ENCODE results near the gene DNAJC17. TPM values are rescaled to one million over a fixed set of nuclear protein-coding genes. Genes with fewer than 3 reads are reported as not detected.

DNAJC17 gene
- total and polyA plus RNA-seq, 2 donors (not counting 1 experiment from before 2014, with no cell fraction given): 30.5 to 46.1 TPM

GRCh38 chr15:40830884-40831283 is 23.6 kb upstream of the DNAJC17 start:
- no peaks in the 10 kb centered on the region for H3K4me1 Mint-ChIP-seq
- Histone ChIP-seq H3K9me3 (ENCODE audit: control extremely low read depth in 1 of 3, control insufficient read depth in 2 of 3, insufficient read depth in 1 of 3, low read length in 2 of 3) (peaks cover 0 to 3% (median 0%) of the 10 kb centered on the region in 3 donors), H3K36me3 (replicated peaks in 1 of 2; ENCODE audit: control extremely low read depth in 1 of 2, control insufficient read depth in 1 of 2, extremely low read depth in 1 of 2, insufficient read depth in 2 of 2, low read length in 1 of 2) (no peaks in the 10 kb centered on the region), H3K27ac (ENCODE audit: low read length in 2 of 2) (no peak overlapping the region), H3K4me2 (replicated peaks; ENCODE audit: low read depth, low read length, poor library complexity, severe bottlenecking) (no peak overlapping the region), H3K4me1 (ENCODE audit: control insufficient read depth in 2 of 2, insufficient read depth in 2 of 2, low read length in 2 of 2) (no peaks in the 10 kb centered on the region), H3K4me3 (ENCODE audit: control extremely low read depth in 1 of 5, extremely low read depth in 1 of 5, insufficient read depth in 1 of 5, low read depth in 2 of 5, low read length in 4 of 5) (no peak overlapping the region), H4K20me1 (ENCODE audit: control insufficient read depth, insufficient read depth, low read length, poor library complexity, severe bottlenecking) (no peaks in the 10 kb centered on the region), H3K27me3 (replicated peaks in 1 of 4; ENCODE audit: control extremely low read depth in 1 of 4, control insufficient read depth in 3 of 4, insufficient read depth in 4 of 4, low read length in 3 of 4) (no peaks in the 10 kb centered on the region), H2AFZ (ENCODE audit: insufficient read depth, low read depth, low read length, poor library complexity, severe bottlenecking) (no peak overlapping the region), H3K79me2 (ENCODE audit: control insufficient read depth, insufficient read depth, low read length) (no peaks in the 10 kb centered on the region), H3K9ac (ENCODE audit: low read length) (no peak overlapping the region)
- ATAC-seq (ENCODE audit: low read depth) (no peak), DNase-seq (no peak)
- no peak overlapping the region for H3K4me3 Mint-ChIP-seq
- no CpG with 5 or more reads among the region's 2 CpGs for WGBS (ENCODE audit: insufficient coverage)
- no peaks in the 10 kb centered on the region for H3K27me3 Mint-ChIP-seq
- no peak for TF ChIP-seq CTCF (IDR thresholded peaks at IDR 0.05)
- no peak for TF ChIP-seq EZH2 (IDR thresholded peaks at IDR 0.05; ENCODE audit: borderline replicate concordance, insufficient read depth, low read depth, low read length, poor library complexity, severe bottlenecking)
- no peak overlapping the region for H3K27ac Mint-ChIP-seq
- ChIA-PET CTCF (interaction anchor here (1.4 kb wide), 1 partner anchor 27 kb away, joined by 3 read pairs; no protein-coding TSS in a partner anchor), POLR2A (no interaction called here)
- intact Hi-C loops (cut with micrococcal nuclease): no loop called here
- no peaks in the 10 kb centered on the region for H3K9me3 Mint-ChIP-seq (ENCODE audit: insufficient read depth)

DNA sequence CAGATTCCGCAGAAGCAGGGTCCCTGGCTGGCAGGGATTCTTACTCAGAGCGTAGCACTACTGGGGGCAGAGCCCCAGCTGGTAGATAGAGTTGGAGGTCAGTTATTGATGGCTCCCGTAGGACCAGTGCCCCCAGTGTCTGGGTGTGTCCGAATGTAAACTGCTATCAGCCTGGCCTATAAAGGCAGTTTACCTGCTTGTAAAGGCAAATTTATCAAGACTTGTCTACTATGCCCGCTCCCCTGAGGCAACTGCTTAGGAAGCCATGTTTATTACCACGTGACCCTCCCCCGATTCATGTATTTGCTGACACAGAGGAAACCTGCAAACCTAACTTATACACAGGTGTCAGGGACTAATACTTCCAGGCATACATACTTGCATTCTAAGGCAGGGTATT is 21.8 kb upstream of the DNAJC17 start:
- Histone ChIP-seq H3K36me3 (replicated peaks in 1 of 2; ENCODE audit: control extremely low read depth in 1 of 2, control insufficient read depth in 1 of 2, extremely low read depth in 1 of 2, insufficient read depth in 2 of 2, low read length in 1 of 2) (no peaks in the 10 kb centered on the region), H3K79me2 (ENCODE audit: control insufficient read depth, insufficient read depth, low read length) (no peaks in the 10 kb centered on the region), H3K27me3 (replicated peaks in 1 of 4; ENCODE audit: control extremely low read depth in 1 of 4, control insufficient read depth in 3 of 4, insufficient read depth in 4 of 4, low read length in 3 of 4) (no peaks in the 10 kb centered on the region), H3K9me3 (ENCODE audit: control extremely low read depth in 1 of 3, control insufficient read depth in 2 of 3, insufficient read depth in 1 of 3, low read length in 2 of 3) (peaks cover 0 to 3% (median 0%) of the 10 kb centered on the region in 3 donors), H3K27ac (ENCODE audit: low read length in 2 of 2) (no peak overlapping the region), H3K4me1 (ENCODE audit: control insufficient read depth in 2 of 2, insufficient read depth in 2 of 2, low read length in 2 of 2) (no peaks in the 10 kb centered on the region), H2AFZ (ENCODE audit: insufficient read depth, low read depth, low read length, poor library complexity, severe bottlenecking) (no peak overlapping the region), H4K20me1 (ENCODE audit: control insufficient read depth, insufficient read depth, low read length, poor library complexity, severe bottlenecking) (no peaks in the 10 kb centered on the region), H3K4me2 (replicated peaks; ENCODE audit: low read depth, low read length, poor library complexity, severe bottlenecking) (no peak overlapping the region), H3K9ac (ENCODE audit: low read length) (no peak overlapping the region), H3K4me3 (ENCODE audit: control extremely low read depth in 1 of 5, extremely low read depth in 1 of 5, insufficient read depth in 1 of 5, low read depth in 2 of 5, low read length in 4 of 5) (no peak overlapping the region)
- H3K4me1 Mint-ChIP-seq: no peaks in the 10 kb centered on the region
- no peak for DNase-seq
- ChIA-PET CTCF (interaction anchor here (1.8 kb wide), 1 partner anchor 9 kb away, joined by 5 read pairs; no protein-coding TSS in a partner anchor), POLR2A (no interaction called here)
- no peak for ATAC-seq (ENCODE audit: low read depth)
- no peaks in the 10 kb centered on the region for H3K27me3 Mint-ChIP-seq
- no peak for TF ChIP-seq CTCF (IDR thresholded peaks at IDR 0.05)
- TF ChIP-seq EZH2 (IDR thresholded peaks at IDR 0.05; ENCODE audit: borderline replicate concordance, insufficient read depth, low read depth, low read length, poor library complexity, severe bottlenecking): no peak
- intact Hi-C loops (cut with micrococcal nuclease): no loop called here
- H3K27ac Mint-ChIP-seq: no peak overlapping the region
- no peaks in the 10 kb centered on the region for H3K9me3 Mint-ChIP-seq (ENCODE audit: insufficient read depth)
- H3K4me3 Mint-ChIP-seq: no peak overlapping the region
- WGBS (ENCODE audit: insufficient coverage): 88% methylated on average over 6 of the region's 7 CpGs
